H1 (cell line): ENCODE measurements around the gene PECR. TPM values are rescaled to one million over a fixed set of nuclear protein-coding genes. Genes with fewer than 3 reads are reported as not detected.
A peak's percentile ranks its signal among the peaks of the same experiment; 100 is the strongest.

Experiments used
- CTCF ChIA-PET: fragments of 300-600 bp; sonication (Branson Sonifier 250); formaldehyde crosslinking; loops from one replicate; lab custom pipeline; 2021; ENCODE audit not compliant: partially characterized antibody; lab: Charles Lee
- POLR2A ChIA-PET: fragments of 300-600 bp; sonication (Branson Sonifier 250); formaldehyde crosslinking; loops from one replicate; lab custom pipeline; 2021; ENCODE audit warnings: inconsistent platforms; ENCODE audit not compliant: partially characterized antibody; lab: Charles Lee
- DNase-seq, 2 experiments: peaks; one replicate each; pipeline versions ENCODE4 v3.0.0 to v3.0.0-alpha.2; 2010 to 2022; ENCODE audit warnings: low spot score in 2 of 2, low read depth in 1 of 2, mixed read lengths in 1 of 2
- FAIRE-seq: peaks from 2 replicates; lab custom pipeline; 2011; peaks lifted over from hg19 to GRCh38; lab: Jason Lieb, UNC
- H2AFZ ChIP-seq: 2 replicates; pipeline ENCODE4 v1.8.1; 2012; ENCODE audit warnings: low read length, inconsistent platforms
- H2AK5ac ChIP-seq: 2 replicates; pipeline ENCODE4 v1.6.1; 2013; ENCODE audit warnings: low read depth, low read length
- H2BK120ac ChIP-seq: replicated peaks from 2 replicates; pipeline ENCODE3; 2013; ENCODE audit warnings: low read depth, low read length, inconsistent platforms
- H2BK12ac ChIP-seq: 2 replicates; pipeline ENCODE4 v1.6.1; 2013; ENCODE audit warnings: low read depth, low read length
- H2BK15ac ChIP-seq: 2 replicates; pipeline ENCODE4 v1.6.1; 2013; ENCODE audit warnings: low read length
- H2BK20ac ChIP-seq: 2 replicates; pipeline ENCODE4 v1.6.1; 2013; ENCODE audit warnings: low read length
- H2BK5ac ChIP-seq: 2 replicates; pipeline ENCODE4 v1.6.1; 2013; ENCODE audit warnings: low read depth, low read length
- H3K14ac ChIP-seq: 2 replicates; pipeline ENCODE4 v1.6.1; 2013; ENCODE audit warnings: inconsistent platforms; ENCODE audit not compliant: insufficient read length
- H3K18ac ChIP-seq: 2 replicates; pipeline ENCODE4 v1.6.1; 2013; ENCODE audit warnings: low read length; ENCODE audit errors: extremely low read depth
- H3K23ac ChIP-seq: 2 replicates; pipeline ENCODE4 v1.6.1; 2013; ENCODE audit warnings: inconsistent platforms; ENCODE audit not compliant: insufficient read length
- H3K23me2 ChIP-seq: 2 replicates; pipeline ENCODE4 v1.6.1; 2013; ENCODE audit warnings: low read depth, low read length
- H3K27ac ChIP-seq: 2 replicates; pipeline ENCODE4 v1.6.1; 2011; ENCODE audit warnings: low read depth, low read length, inconsistent platforms
- H3K27me3 ChIP-seq, 4 experiments: replicated peaks in 1 of 4; 1 replicate in 1 of 4; 2 replicates in 3 of 4; pipeline versions ENCODE4 v1.6.1 to v1.8.1; 2011 to 2013; ENCODE audit warnings: low read length in 3 of 4, mild to moderate bottlenecking in 3 of 4, inconsistent platforms in 2 of 4, mixed read lengths in 2 of 4, moderate library complexity in 1 of 4; ENCODE audit not compliant: control insufficient read depth in 3 of 4, insufficient read depth in 3 of 4; ENCODE audit errors: extremely low read depth in 1 of 4
- H3K36me3 ChIP-seq, 4 experiments: 2 replicates each; pipeline versions ENCODE4 v1.6.1 to v1.8.1; 2011 to 2013; ENCODE audit warnings: mild to moderate bottlenecking in 4 of 4, low read length in 3 of 4, moderate library complexity in 2 of 4, control low read depth in 1 of 4, inconsistent platforms in 1 of 4; ENCODE audit not compliant: insufficient read depth in 4 of 4, control insufficient read depth in 2 of 4
- H3K4ac ChIP-seq: replicated peaks from 2 replicates; pipeline ENCODE3; 2013; ENCODE audit warnings: low read length, low read depth, mixed read lengths, inconsistent platforms; ENCODE audit not compliant: insufficient read length
- H3K4me1 ChIP-seq, 4 experiments: replicated peaks in 1 of 4; 1 replicate in 1 of 4; 2 replicates in 3 of 4; pipeline versions ENCODE4 v1.6.1 to v1.8.1; 2011 to 2013; ENCODE audit warnings: low read length in 3 of 4, inconsistent platforms in 2 of 4, mixed read lengths in 1 of 4; ENCODE audit not compliant: insufficient read depth in 4 of 4, control insufficient read depth in 3 of 4
- H3K4me2 ChIP-seq, 2 experiments: 2 replicates each; pipeline versions ENCODE4 v1.6.1 to v1.8.1; 2011 to 2013; ENCODE audit warnings: low read depth in 2 of 2, low read length in 2 of 2, control low read depth in 1 of 2, inconsistent platforms in 1 of 2, mild to moderate bottlenecking in 1 of 2; ENCODE audit not compliant: insufficient read depth in 1 of 2
- H3K4me3 ChIP-seq, 4 experiments: fragments of 200-600, 300-600 bp in 1 of 4; sonication (generic), shearing (Covaris generic), sonication (Bioruptor Twin) in 1 of 4; 2 replicates each; pipeline versions ENCODE4 v1.5.1 to v1.8.1; 2011 to 2016; ENCODE audit warnings: low read length in 4 of 4, low read depth in 3 of 4, control low read depth in 2 of 4, inconsistent platforms in 2 of 4, mild to moderate bottlenecking in 2 of 4, mixed read lengths in 1 of 4, moderate library complexity in 1 of 4; ENCODE audit not compliant: insufficient read depth in 2 of 4; ENCODE audit errors: extremely low read depth in 1 of 4
- H3K56ac ChIP-seq: replicated peaks from 2 replicates; pipeline ENCODE3; 2013; ENCODE audit warnings: low read depth, mild to moderate bottlenecking, mixed read lengths, low read length, inconsistent platforms; ENCODE audit not compliant: insufficient read length
- H3K79me1 ChIP-seq: 2 replicates; pipeline ENCODE4 v1.6.1; 2013; ENCODE audit warnings: low read depth, low read length, control low read depth
- H3K79me2 ChIP-seq, 2 experiments: 2 replicates each; pipeline versions ENCODE4 v1.6.1 to v1.8.1; 2012 to 2013; ENCODE audit warnings: low read length in 2 of 2, mild to moderate bottlenecking in 2 of 2, inconsistent platforms in 1 of 2; ENCODE audit not compliant: insufficient read depth in 2 of 2, control insufficient read depth in 1 of 2
- H3K9ac ChIP-seq, 4 experiments: replicated peaks in 1 of 4; 1 replicate in 1 of 4; 2 replicates in 3 of 4; pipeline versions ENCODE4 v1.6.1 to v1.8.1; 2011 to 2013; ENCODE audit warnings: low read depth in 3 of 4, low read length in 3 of 4, control low read depth in 2 of 4, mild to moderate bottlenecking in 2 of 4, moderate library complexity in 2 of 4, inconsistent platforms in 1 of 4; ENCODE audit errors: extremely low read depth in 1 of 4
- H3K9me3 ChIP-seq, 2 experiments: 2 replicates each; pipeline versions ENCODE4 v1.6.1 to v1.8.1; 2012 to 2013; ENCODE audit warnings: mild to moderate bottlenecking in 2 of 2, moderate library complexity in 2 of 2, control low read depth in 1 of 2, inconsistent platforms in 1 of 2, low read depth in 1 of 2, low read length in 1 of 2, mixed read lengths in 1 of 2; ENCODE audit not compliant: insufficient read depth in 2 of 2
- H4K20me1 ChIP-seq, 2 experiments: replicated peaks in 1 of 2; 2 replicates each; pipeline versions ENCODE3 to v1.8.1; 2011 to 2013; ENCODE audit warnings: inconsistent platforms in 2 of 2, low read length in 2 of 2, mild to moderate bottlenecking in 1 of 2; ENCODE audit not compliant: insufficient read depth in 2 of 2, control insufficient read depth in 1 of 2
- H4K5ac ChIP-seq: 2 replicates; pipeline ENCODE4 v1.6.1; 2013; ENCODE audit warnings: low read length, low read depth, mixed read lengths, inconsistent platforms; ENCODE audit not compliant: insufficient read length
- H4K8ac ChIP-seq: 2 replicates; pipeline ENCODE4 v1.8.0; 2013; ENCODE audit warnings: mild to moderate bottlenecking, moderate library complexity, low read length, inconsistent platforms; ENCODE audit not compliant: insufficient read depth; ENCODE audit errors: extremely low read depth
- H4K91ac ChIP-seq: replicated peaks from 2 replicates; pipeline ENCODE3; 2013; ENCODE audit warnings: low read length, mixed read lengths, inconsistent platforms; ENCODE audit not compliant: insufficient read length
- BACH1 ChIP-seq: IDR thresholded peaks from 2 replicates; pipeline ENCODE4 v1.6.1; 2012; ENCODE audit warnings: low read length, improper control_type of control experiment
- CREB1 ChIP-seq: IDR thresholded peaks from 2 replicates; pipeline ENCODE4 v1.6.1; 2012; ENCODE audit warnings: inconsistent platforms
- FOSL1 ChIP-seq: IDR thresholded peaks from 2 replicates; pipeline ENCODE4 v1.6.1; 2011; ENCODE audit warnings: mild to moderate bottlenecking, low read depth, low read length, moderate library complexity; ENCODE audit not compliant: insufficient read depth
- HDAC2 ChIP-seq, 2 experiments: fragments of 300-600 bp in 1 of 2; sonication (generic) in 1 of 2; IDR thresholded peaks; 2 replicates each; pipeline ENCODE4 v1.6.1; 2011 to 2012; ENCODE audit warnings: low read depth in 2 of 2, low read length in 2 of 2, mild to moderate bottlenecking in 2 of 2, moderate library complexity in 2 of 2, borderline replicate concordance in 1 of 2, inconsistent platforms in 1 of 2
- KDM1A ChIP-seq: fragments of 200-600, 300-600 bp; sonication (generic); IDR thresholded peaks from 2 replicates; pipeline ENCODE4 v1.7.1; 2016; ENCODE audit warnings: mild to moderate bottlenecking, low read length, borderline replicate concordance
- KDM4A ChIP-seq: IDR thresholded peaks from one replicate; pipeline ENCODE4 v1.7.1; 2012; ENCODE audit warnings: low read depth, mild to moderate bottlenecking, moderate library complexity, low read length, inconsistent platforms; ENCODE audit not compliant: severe bottlenecking
- NRF1 ChIP-seq: IDR thresholded peaks from 2 replicates; pipeline ENCODE4 v1.6.1; 2011; ENCODE audit warnings: mild to moderate bottlenecking, low read depth, low read length, improper control_type of control experiment
- POLR2A ChIP-seq, 2 experiments: IDR thresholded peaks; 1 replicate in 1 of 2; 2 replicates in 1 of 2; pipeline ENCODE4 v1.6.1; 2011; ENCODE audit warnings: low read depth in 2 of 2, low read length in 2 of 2, mild to moderate bottlenecking in 2 of 2; ENCODE audit errors: control extremely low read depth in 1 of 2
- POLR2AphosphoS5 ChIP-seq: IDR thresholded peaks from 2 replicates; pipeline ENCODE4 v1.6.1; 2011; ENCODE audit warnings: low read depth, low read length
- SP1 ChIP-seq: IDR thresholded peaks from 2 replicates; pipeline ENCODE4 v1.6.1; 2011; ENCODE audit warnings: low read depth, low read length
- TAF7 ChIP-seq: optimal IDR thresholded peaks from 2 replicates; pipeline ENCODE3; 2011; ENCODE audit warnings: low read depth, mild to moderate bottlenecking, inconsistent platforms, low read length, moderate library complexity, borderline replicate concordance
- TEAD4 ChIP-seq: IDR thresholded peaks from 2 replicates; pipeline ENCODE4 v1.6.1; 2012; ENCODE audit warnings: low read depth, low read length, inconsistent platforms, mixed read lengths
- WGBS, 2 experiments: shearing (Covaris generic) in 1 of 2; methylation state at CpG; one replicate each; pipeline versions ENCODE4 v1.1.6 to v1.1.7; 2013 to 2015; ENCODE audit warnings: low lambda C conversion rate in 2 of 2, mixed read lengths in 2 of 2, inconsistent platforms in 1 of 2, low coverage in 1 of 2, missing lambda C conversion rate in 1 of 2; ENCODE audit not compliant: insufficient replicate concordance in 2 of 2, insufficient coverage in 1 of 2, insufficient read length in 1 of 2; ENCODE audit errors: extremely low coverage in 1 of 2, missing lambda C conversion rate in 1 of 2; 5-methylcytosine and 5-hydroxymethylcytosine counted together
- polyA plus RNA-seq, 7 experiments: library from polyadenylated mRNA; depleted of rRNA in 3 of 7; stranded (reverse) in 5 of 7; unstranded in 2 of 7; fragments of >200 nt in 5 of 7; fragments of 200-250 nt in 2 of 7; gene quantifications; 1 replicate in 5 of 7; 2 replicates in 1 of 7; 4 replicates in 1 of 7; pipeline versions ENCODE4 v1.2.1 to v1.2.3, GENCODE V29; 2011 to 2013; ENCODE audit warnings: missing spikeins in 2 of 7, mixed read lengths in 2 of 7
- total RNA-seq: library from RNA; stranded (reverse); fragmentation: NEBNext Ultra II Directional; extraction: Animal tissue kit (Norgen Biotek cat#: 25700); gene quantifications from 2 replicates; pipeline ENCODE4 v1.2.1, GENCODE V29; 2021
- TF ChIP-seq, protein P1 (sequence below): IDR thresholded peaks from 2 replicates; pipeline ENCODE4 v1.6.1; 2012; ENCODE audit warnings: low read length, inconsistent platforms

Gene PECR
- total and polyA plus RNA-seq, 2 of the 8 experiments (the other 6 are each of a cell fraction or from before 2014, with no cell fraction given) = 15.9 to 19.2 TPM

DNA sequence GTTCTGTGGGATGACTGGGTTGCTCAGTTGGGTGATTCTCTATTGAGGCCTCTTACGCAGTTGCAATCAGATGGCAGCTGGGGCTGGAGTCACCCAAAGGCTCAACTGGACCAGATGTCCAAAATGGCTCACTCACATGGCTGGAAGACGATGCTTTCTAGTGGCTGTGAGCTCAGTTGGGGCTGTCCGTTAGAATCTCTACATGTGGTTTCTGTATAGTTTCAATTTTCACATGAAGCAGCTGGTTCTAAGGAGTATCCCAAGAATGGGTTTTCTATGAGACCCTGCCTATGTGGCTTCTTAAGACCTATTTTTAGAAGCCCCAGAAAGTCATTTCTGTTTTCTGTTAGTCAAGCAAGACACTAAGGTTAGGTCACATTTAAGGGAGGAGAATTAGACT lies 32.0 kb upstream of the PECR start:
- H3K14ac ChIP-seq = no peak overlapping the region
- no peak overlapping the region; a peak in 1 of 4 replicates for H3K4me2 ChIP-seq
- TF ChIP-seq BACH1 = no peak
- TF ChIP-seq CREB1 = no peak
- TF ChIP-seq TEAD4 = no peak
- no peak for TF ChIP-seq TAF7
- TF ChIP-seq FOSL1 = no peak
- TF ChIP-seq, protein P1, sequence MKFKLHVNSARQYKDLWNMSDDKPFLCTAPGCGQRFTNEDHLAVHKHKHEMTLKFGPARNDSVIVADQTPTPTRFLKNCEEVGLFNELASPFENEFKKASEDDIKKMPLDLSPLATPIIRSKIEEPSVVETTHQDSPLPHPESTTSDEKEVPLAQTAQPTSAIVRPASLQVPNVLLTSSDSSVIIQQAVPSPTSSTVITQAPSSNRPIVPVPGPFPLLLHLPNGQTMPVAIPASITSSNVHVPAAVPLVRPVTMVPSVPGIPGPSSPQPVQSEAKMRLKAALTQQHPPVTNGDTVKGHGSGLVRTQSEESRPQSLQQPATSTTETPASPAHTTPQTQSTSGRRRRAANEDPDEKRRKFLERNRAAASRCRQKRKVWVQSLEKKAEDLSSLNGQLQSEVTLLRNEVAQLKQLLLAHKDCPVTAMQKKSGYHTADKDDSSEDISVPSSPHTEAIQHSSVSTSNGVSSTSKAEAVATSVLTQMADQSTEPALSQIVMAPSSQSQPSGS = no peak
- TF ChIP-seq KDM1A = no peak
- TF ChIP-seq KDM4A = no peak
- peak in 1 of 2 experiments; percentile 47; a peak in 1 of 3 replicates for TF ChIP-seq POLR2A (IDR thresholded peaks at IDR 0.05; ENCODE audit: control extremely low read depth in 1 of 2, low read depth in 2 of 2, low read length in 2 of 2)
- no peak for TF ChIP-seq SP1
- TF ChIP-seq NRF1 = no peak
- peak; percentile 50; the same call in 1 of the 2 replicates for TF ChIP-seq POLR2AphosphoS5
- TF ChIP-seq HDAC2 (IDR thresholded peaks at IDR 0.05; ENCODE audit: borderline replicate concordance in 1 of 2, low read depth in 2 of 2, low read length in 2 of 2) = no peak

More for the DNA sequence above, 32.0 kb upstream of the PECR start:
- Histone ChIP-seq H2BK5ac (no peak overlapping the region), H3K9ac (no peak overlapping the region), H3K56ac (no peak overlapping the region), H3K4me1 (peaks cover 6 to 15% (median 10%) of the 10 kb centered on the region in 4 experiments; a peak in 6 of 7 replicates), H4K20me1 (peaks cover 0 to 10% of the 10 kb centered on the region in 2 experiments), H2AFZ (no peak overlapping the region), H3K4me3 (no peak overlapping the region), H3K36me3 (peaks cover 27 to 79% (median 57%) of the 10 kb centered on the region in 4 experiments), H4K91ac (no peak overlapping the region), H3K4ac (no peak overlapping the region), H3K23me2 (no peaks in the 10 kb centered on the region; the same call in 1 of the 2 replicates), H2BK15ac (no peak overlapping the region), H2BK20ac (no peak overlapping the region), H3K79me2 (peaks cover 31 to 79% of the 10 kb centered on the region in 2 experiments), H3K18ac (no peak overlapping the region), H3K27ac (no peak overlapping the region), H3K9me3 (no peaks in the 10 kb centered on the region), H3K23ac (no peak overlapping the region), H2BK12ac (no peak overlapping the region), H4K8ac (no peak overlapping the region), H4K5ac (no peak overlapping the region), H2AK5ac (no peak overlapping the region), H3K79me1 (0 out of 2 replicates have a peak, but pooled peaks cover 3% of the 10 kb centered on the region), H3K27me3 (no peaks in the 10 kb centered on the region), H2BK120ac (no peak overlapping the region)
- FAIRE-seq = no peak
- ChIA-PET POLR2A (interaction anchor here (0.7 to 8.5 kb wide), 10 partner anchors 9 to 48 kb away, joined by 3 to 73 read pairs (median 6); partner anchors contain the start of genes PECR and TMEM169), CTCF (interaction anchor here (0.9 to 3.7 kb wide), 14 partner anchors 9 to 107 kb away, joined by 3 to 25 read pairs (median 5); no protein-coding TSS in a partner anchor)
- WGBS, 2 experiments = 94% methylated on average over 3 of the region's 3 CpGs; no CpG with 5 or more reads in 1 of the 2 experiments
- no peak for DNase-seq
